Breast epithelium (tissue), 3 donors: ENCODE measurements around the gene FAAP100.

ENCODE experiments used
- POLR2A ChIP-seq: fragments of 450-650 bp; IDR thresholded peaks from one replicate; pipeline ENCODE4 v1.6.1; 2016; ENCODE audit warnings: antibody characterized with exemption, mild to moderate bottlenecking, moderate library complexity
- TF ChIP-seq, protein P1 (sequence below), 3 donors: fragments of 450-650 bp; IDR thresholded peaks; one replicate each; pipeline ENCODE4 v1.5.1; 2016 to 2017; ENCODE audit warnings: antibody characterized with exemption in 3 of 3, mild to moderate bottlenecking in 3 of 3, moderate library complexity in 3 of 3

DNA sequence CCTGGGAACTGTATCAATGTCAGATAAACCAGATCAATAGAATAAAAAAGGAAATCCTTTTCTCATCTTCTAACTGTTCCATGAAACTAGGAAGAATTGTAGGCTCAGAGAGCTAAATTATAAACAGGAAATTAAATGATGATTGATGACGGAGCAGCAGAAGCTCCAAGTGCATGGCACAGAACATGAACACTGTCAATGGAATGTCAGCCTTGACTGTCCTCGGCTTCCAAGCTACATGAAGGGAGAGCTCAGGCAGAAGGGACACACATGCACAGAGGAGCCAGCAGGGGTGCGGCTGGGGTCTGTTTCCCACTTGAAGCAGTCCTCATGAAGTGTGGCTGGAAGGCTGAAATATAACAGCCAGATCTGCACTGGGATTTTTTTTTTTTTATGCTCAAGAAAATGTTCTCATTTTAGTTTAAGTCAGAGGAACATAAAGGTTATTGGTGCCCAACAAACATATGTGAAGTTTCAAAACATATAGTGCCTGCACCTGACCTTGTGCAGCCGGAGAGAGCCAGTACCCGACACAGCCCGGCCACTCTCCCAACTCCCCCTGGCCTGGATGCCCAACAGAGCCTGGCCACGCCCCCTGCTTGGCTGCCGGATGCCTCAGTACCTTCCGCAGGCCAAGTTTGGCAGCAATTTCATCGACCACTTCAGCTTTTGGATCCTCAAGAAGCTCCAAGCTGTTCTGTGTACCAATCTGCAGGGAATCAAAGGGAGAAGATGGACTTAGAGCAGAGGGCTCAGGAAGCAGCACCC lies 47.8 kb upstream of the FAAP100 start:
- TF ChIP-seq, protein P1, sequence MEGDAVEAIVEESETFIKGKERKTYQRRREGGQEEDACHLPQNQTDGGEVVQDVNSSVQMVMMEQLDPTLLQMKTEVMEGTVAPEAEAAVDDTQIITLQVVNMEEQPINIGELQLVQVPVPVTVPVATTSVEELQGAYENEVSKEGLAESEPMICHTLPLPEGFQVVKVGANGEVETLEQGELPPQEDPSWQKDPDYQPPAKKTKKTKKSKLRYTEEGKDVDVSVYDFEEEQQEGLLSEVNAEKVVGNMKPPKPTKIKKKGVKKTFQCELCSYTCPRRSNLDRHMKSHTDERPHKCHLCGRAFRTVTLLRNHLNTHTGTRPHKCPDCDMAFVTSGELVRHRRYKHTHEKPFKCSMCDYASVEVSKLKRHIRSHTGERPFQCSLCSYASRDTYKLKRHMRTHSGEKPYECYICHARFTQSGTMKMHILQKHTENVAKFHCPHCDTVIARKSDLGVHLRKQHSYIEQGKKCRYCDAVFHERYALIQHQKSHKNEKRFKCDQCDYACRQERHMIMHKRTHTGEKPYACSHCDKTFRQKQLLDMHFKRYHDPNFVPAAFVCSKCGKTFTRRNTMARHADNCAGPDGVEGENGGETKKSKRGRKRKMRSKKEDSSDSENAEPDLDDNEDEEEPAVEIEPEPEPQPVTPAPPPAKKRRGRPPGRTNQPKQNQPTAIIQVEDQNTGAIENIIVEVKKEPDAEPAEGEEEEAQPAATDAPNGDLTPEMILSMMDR (IDR thresholded peaks at IDR 0.05) = no peak
- no peak for TF ChIP-seq POLR2A
